ENCODE results near the gene AP5S1. TPM values are rescaled to one million over a fixed set of nuclear protein-coding genes. Genes with fewer than 3 reads are reported as not detected.

AP5S1 gene
- total and polyA plus RNA-seq, 9 of the 15 experiments (the other 6 are each of a cell fraction or from before 2014, with no cell fraction given): 2.6 to 8.8 (median 4.4) TPM

GRCh38 chr20:3781153-3781910 lies 39.0 kb upstream of the AP5S1 start, which contains the start of gene SPEF1:
SPEF1 (minus strand) TSS chr20:3781448; CDS start chr20:3781287, 161 bp downstream.
- H3K9me3 ChIP-seq (replicated peaks; ENCODE audit: control insufficient read depth, insufficient read depth, low read depth, low read length): no peaks in the 10 kb centered on the region
- ChIA-PET POLR2A (interaction anchor here (0.7 to 1.5 kb wide), 6 partner anchors 14 to 319 kb away, joined by 3 to 5 read pairs (median 4); partner anchors contain the start of genes ADISSP and AP5S1), CTCF (ENCODE audit: low intra/inter-chr PET ratio) (no interaction called here)
- no peak within 1 kb of the TSS; the same call in 2 of the 3 replicates for H3K27ac ChIP-seq (ENCODE audit: extremely low read depth, low read depth, low read length)
- peaks cover 8 to 54% of the 10 kb centered on the region in 2 experiments; a peak in 3 of 5 replicates for H3K4me1 ChIP-seq (replicated peaks in 1 of 2; ENCODE audit: control insufficient read depth in 2 of 2, insufficient read depth in 2 of 2, low read length in 2 of 2)
- H3K9ac ChIP-seq (ENCODE audit: insufficient read depth in 1 of 2, low read depth in 2 of 2, low read length in 2 of 2): peak within 1 kb of the TSS in 1 of 2 experiments; percentile 76; a peak in 2 of 4 replicates
- BruUV-seq (replicated peaks): no TSS peak
- peaks cover 6% of the 10 kb centered on the region for H4K20me1 ChIP-seq (replicated peaks; ENCODE audit: control insufficient read depth, insufficient read depth, low read length)
- peaks cover 21% of the 10 kb centered on the region; the same call in 1 of the 3 replicates for H3K36me3 ChIP-seq (ENCODE audit: control insufficient read depth, insufficient read depth, low read length)
- ATAC-seq (peak; percentile 87), FAIRE-seq (peak; percentile 98), DNase-seq (ENCODE audit: extremely low read depth in 1 of 4, low spot score in 3 of 4) (peak; percentile 75 to 89 (median 80))
- peaks cover 31% of the 10 kb centered on the region for H3K79me2 ChIP-seq (ENCODE audit: control insufficient read depth, insufficient read depth, low read length)
- no peaks in the 10 kb centered on the region for H3K9me1 ChIP-seq (ENCODE audit: control insufficient read depth, insufficient read depth, low read length)
- 0 out of 2 replicates have a peak within 1 kb of the TSS, but pooled peaks have one; percentile 35 for H2AFZ ChIP-seq (ENCODE audit: low read depth, low read length)
- intact Hi-C loops (cut with micrococcal nuclease): loop anchor here (1.0 to 10.0 kb wide), 4 partner anchors 28 to 413 kb away; no protein-coding TSS in a partner anchor
- in situ Hi-C loops (cut with MboI): no loop called here
- no peaks in the 10 kb centered on the region for H3K27me3 ChIP-seq (ENCODE audit: control insufficient read depth in 2 of 2, insufficient read depth in 2 of 2, low read length in 2 of 2)
- peak within 1 kb of the TSS; percentile 75 for H3K4me2 ChIP-seq (ENCODE audit: insufficient read depth, low read length)
- H3K4me3 ChIP-seq: peak within 1 kb of the TSS; percentile 42
- 11% methylated on average over 27 of the region's 28 CpGs for WGBS (ENCODE audit: insufficient coverage, low coverage, missing lambda C conversion rate)
- TF ChIP-seq ZNF57 (CRISPR knock-in tag; IDR thresholded peaks at IDR 0.05) (no peak), ARID3A (IDR thresholded peaks at IDR 0.05; ENCODE audit: borderline replicate concordance, low read depth, low read length) (no peak), KAT8 (IDR thresholded peaks at IDR 0.05; ENCODE audit: low read depth) (no peak), ZNF639 (CRISPR knock-in tag; conservative IDR thresholded peaks at IDR 0.05 in 1 of 2, IDR thresholded peaks at IDR 0.05 in 1 of 2) (no peak), TCFL5 (CRISPR knock-in tag; conservative IDR thresholded peaks at IDR 0.05) (no peak), SRSF1 (IDR thresholded peaks at IDR 0.05; ENCODE audit: low read depth, low read length) (no peak), RBFOX2 (IDR thresholded peaks at IDR 0.05; ENCODE audit: low read depth, low read length) (peak; percentile 39; the same call in 1 of the 2 replicates), TRIM24 (IDR thresholded peaks at IDR 0.05) (no peak), JUN (IDR thresholded peaks at IDR 0.05; ENCODE audit: borderline replicate concordance, low read depth, low read length) (0 out of 2 replicates have a peak, but pooled peaks have one; percentile 27), JUN (CRISPR knock-in tag; IDR thresholded peaks at IDR 0.05; ENCODE audit: borderline replicate concordance) (no peak)
- TF ChIP-seq, protein P1, sequence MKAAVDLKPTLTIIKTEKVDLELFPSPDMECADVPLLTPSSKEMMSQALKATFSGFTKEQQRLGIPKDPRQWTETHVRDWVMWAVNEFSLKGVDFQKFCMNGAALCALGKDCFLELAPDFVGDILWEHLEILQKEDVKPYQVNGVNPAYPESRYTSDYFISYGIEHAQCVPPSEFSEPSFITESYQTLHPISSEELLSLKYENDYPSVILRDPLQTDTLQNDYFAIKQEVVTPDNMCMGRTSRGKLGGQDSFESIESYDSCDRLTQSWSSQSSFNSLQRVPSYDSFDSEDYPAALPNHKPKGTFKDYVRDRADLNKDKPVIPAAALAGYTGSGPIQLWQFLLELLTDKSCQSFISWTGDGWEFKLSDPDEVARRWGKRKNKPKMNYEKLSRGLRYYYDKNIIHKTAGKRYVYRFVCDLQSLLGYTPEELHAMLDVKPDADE (conservative IDR thresholded peaks at IDR 0.05; ENCODE audit: control insufficient read depth, low read depth, low read length): peak; percentile 82; the same call in 1 of the 2 replicates
- TF ChIP-seq, protein P2, sequence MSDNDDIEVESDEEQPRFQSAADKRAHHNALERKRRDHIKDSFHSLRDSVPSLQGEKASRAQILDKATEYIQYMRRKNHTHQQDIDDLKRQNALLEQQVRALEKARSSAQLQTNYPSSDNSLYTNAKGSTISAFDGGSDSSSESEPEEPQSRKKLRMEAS (CRISPR knock-in tag; IDR thresholded peaks at IDR 0.05): peak; percentile 13; the same call in 1 of the 2 replicates
- TF ChIP-seq, protein P3, sequence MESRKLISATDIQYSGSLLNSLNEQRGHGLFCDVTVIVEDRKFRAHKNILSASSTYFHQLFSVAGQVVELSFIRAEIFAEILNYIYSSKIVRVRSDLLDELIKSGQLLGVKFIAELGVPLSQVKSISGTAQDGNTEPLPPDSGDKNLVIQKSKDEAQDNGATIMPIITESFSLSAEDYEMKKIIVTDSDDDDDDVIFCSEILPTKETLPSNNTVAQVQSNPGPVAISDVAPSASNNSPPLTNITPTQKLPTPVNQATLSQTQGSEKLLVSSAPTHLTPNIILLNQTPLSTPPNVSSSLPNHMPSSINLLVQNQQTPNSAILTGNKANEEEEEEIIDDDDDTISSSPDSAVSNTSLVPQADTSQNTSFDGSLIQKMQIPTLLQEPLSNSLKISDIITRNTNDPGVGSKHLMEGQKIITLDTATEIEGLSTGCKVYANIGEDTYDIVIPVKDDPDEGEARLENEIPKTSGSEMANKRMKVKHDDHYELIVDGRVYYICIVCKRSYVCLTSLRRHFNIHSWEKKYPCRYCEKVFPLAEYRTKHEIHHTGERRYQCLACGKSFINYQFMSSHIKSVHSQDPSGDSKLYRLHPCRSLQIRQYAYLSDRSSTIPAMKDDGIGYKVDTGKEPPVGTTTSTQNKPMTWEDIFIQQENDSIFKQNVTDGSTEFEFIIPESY (CRISPR knock-in tag; IDR thresholded peaks at IDR 0.05): 0 out of 2 replicates have a peak, but pooled peaks have one; percentile 33

Data from K562 (cell line).